Stimulated activated CD4-positive, alpha-beta T cell treated with anti-CD3 and anti-CD28 coated beads, Interleukin-4, amount 100 ng/mL, for 1 hour (primary cell): Measurements from ENCODE around the gene SDC4.

Experiments
- DNase-seq: peaks from one replicate; pipeline ENCODE4 v3.0.0-alpha.2; 2020

SDC4 gene

GRCh38 chr20:45347936-45348778, at the start of gene SDC4:
TSS of gene SDC4 (minus strand) at chr20:45348424. CDS start at chr20:45348384, 40 bp downstream.
- peak; percentile 71 for DNase-seq

- DNase-seq: no peak
Measured at GRCh38 chr20:45395114-45395415, 46.8 kb upstream of the SDC4 start.

- DNase-seq: no peak
Measured at GRCh38 chr20:45394221-45395113, 46.2 kb upstream of the SDC4 start.

- no peak for DNase-seq
Measured at GRCh38 chr20:45392733-45393132, 44.5 kb upstream of the SDC4 start.

- DNase-seq: no peak
Measured at GRCh38 chr20:45391559-45391958, 43.3 kb upstream of the SDC4 start.

GRCh38 chr20:45390931-45391330, 42.7 kb upstream of the SDC4 start:
- DNase-seq: no peak

GRCh38 chr20:45387274-45387673, 39.0 kb upstream of the SDC4 start:
- no peak for DNase-seq

GRCh38 chr20:45378191-45378590, 30.0 kb upstream of the SDC4 start, which contains the start of gene TP53TG5:
TSS of gene TP53TG5 (minus strand) at chr20:45378325. CDS start at chr20:45378236, 89 bp downstream.
- DNase-seq: no peak

GRCh38 chr20:45377269-45377668, 29.0 kb upstream of the SDC4 start:
- DNase-seq: no peak

GRCh38 chr20:45374966-45375365, 26.7 kb upstream of the SDC4 start:
- no peak for DNase-seq

GRCh38 chr20:45374101-45374467, 25.9 kb upstream of the SDC4 start:
- DNase-seq: no peak

- DNase-seq: peak; percentile 93
Measured at GRCh38 chr20:45373353-45374100, 25.3 kb upstream of the SDC4 start.

GRCh38 chr20:45372646-45373352, 24.6 kb upstream of the SDC4 start:
- no peak for DNase-seq

- DNase-seq: no peak
Measured at GRCh38 chr20:45372241-45372640, 24.0 kb upstream of the SDC4 start.

- no peak for DNase-seq
Measured at GRCh38 chr20:45370571-45371160, 22.4 kb upstream of the SDC4 start.

GRCh38 chr20:45368221-45368980, 20.2 kb upstream of the SDC4 start:
- DNase-seq: no peak

- no peak for DNase-seq
Measured at GRCh38 chr20:45367126-45367525, 18.9 kb upstream of the SDC4 start.

GRCh38 chr20:45366631-45367030, 18.4 kb upstream of the SDC4 start:
- DNase-seq: no peak

GRCh38 chr20:45366192-45366591, 18.0 kb upstream of the SDC4 start:
- no peak for DNase-seq

- no peak for DNase-seq
Measured at GRCh38 chr20:45365444-45365970, 17.3 kb upstream of the SDC4 start.
